ENCODE results near the gene FRMD4A.

Gene FRMD4A

DNA sequence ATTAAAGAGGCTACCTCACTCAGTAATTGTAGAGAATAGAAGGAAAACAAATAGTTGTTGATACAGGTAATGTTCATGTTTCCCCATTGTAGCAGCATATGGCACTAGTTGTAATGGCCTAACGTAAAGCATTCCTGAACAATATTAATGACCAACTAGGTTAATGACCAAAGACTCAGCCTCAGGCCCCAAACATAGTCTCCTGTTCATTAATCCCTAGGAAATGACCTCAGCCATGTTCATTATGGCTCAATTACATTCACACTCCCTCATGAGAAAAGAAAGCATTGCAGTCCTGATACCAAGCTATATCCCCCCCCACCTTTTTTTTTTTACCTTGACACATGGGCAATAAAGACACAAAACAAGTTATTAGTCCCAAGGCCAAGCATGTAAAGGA lies 12.7 kb downstream of the FRMD4A start:
- no peak for DNase-seq (ENCODE audit: low read depth)
- TF ChIP-seq, protein P1, sequence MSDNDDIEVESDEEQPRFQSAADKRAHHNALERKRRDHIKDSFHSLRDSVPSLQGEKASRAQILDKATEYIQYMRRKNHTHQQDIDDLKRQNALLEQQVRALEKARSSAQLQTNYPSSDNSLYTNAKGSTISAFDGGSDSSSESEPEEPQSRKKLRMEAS (IDR thresholded peaks at IDR 0.05; ENCODE audit: low read depth, low read length), result no peak
- TF ChIP-seq, protein P2, sequence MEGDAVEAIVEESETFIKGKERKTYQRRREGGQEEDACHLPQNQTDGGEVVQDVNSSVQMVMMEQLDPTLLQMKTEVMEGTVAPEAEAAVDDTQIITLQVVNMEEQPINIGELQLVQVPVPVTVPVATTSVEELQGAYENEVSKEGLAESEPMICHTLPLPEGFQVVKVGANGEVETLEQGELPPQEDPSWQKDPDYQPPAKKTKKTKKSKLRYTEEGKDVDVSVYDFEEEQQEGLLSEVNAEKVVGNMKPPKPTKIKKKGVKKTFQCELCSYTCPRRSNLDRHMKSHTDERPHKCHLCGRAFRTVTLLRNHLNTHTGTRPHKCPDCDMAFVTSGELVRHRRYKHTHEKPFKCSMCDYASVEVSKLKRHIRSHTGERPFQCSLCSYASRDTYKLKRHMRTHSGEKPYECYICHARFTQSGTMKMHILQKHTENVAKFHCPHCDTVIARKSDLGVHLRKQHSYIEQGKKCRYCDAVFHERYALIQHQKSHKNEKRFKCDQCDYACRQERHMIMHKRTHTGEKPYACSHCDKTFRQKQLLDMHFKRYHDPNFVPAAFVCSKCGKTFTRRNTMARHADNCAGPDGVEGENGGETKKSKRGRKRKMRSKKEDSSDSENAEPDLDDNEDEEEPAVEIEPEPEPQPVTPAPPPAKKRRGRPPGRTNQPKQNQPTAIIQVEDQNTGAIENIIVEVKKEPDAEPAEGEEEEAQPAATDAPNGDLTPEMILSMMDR (IDR thresholded peaks at IDR 0.05; ENCODE audit: low read depth, low read length), result no peak
- TF ChIP-seq POLR2A (IDR thresholded peaks at IDR 0.05; ENCODE audit: extremely low read depth, insufficient read length) (no peak), MYC (IDR thresholded peaks at IDR 0.05; ENCODE audit: low read depth, low read length) (no peak)
- H3K4me3 ChIP-seq (ENCODE audit: low read depth, low read length), result no peak overlapping the region

DNA sequence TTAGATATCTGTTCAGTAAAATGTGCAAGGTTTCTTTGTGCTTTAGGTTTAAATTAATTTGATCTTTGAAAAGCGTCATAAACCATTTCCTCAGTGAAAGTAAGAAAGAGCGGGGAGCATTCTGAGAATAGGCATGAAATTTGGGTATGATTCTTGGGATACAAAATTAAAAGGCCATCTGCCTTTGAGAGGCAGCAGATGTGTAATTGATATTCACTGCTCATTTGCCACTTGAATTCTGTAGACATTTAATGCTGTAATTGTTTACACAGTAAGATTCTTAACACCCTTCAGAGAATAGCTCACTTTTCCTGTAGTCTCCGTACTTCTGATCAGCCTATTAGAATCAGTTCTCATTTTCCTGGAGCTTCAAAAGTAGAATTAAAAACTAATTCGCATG lies 18.7 kb downstream of the FRMD4A start:
- TF ChIP-seq POLR2A (IDR thresholded peaks at IDR 0.05; ENCODE audit: extremely low read depth, insufficient read length) (no peak), MYC (IDR thresholded peaks at IDR 0.05; ENCODE audit: low read depth, low read length) (no peak)
- TF ChIP-seq, protein P1 (IDR thresholded peaks at IDR 0.05; ENCODE audit: low read depth, low read length), result no peak
- TF ChIP-seq, protein P2 (IDR thresholded peaks at IDR 0.05; ENCODE audit: low read depth, low read length), result no peak
- H3K4me3 ChIP-seq (ENCODE audit: low read depth, low read length), result no peak overlapping the region
- no peak for DNase-seq (ENCODE audit: low read depth)

DNA sequence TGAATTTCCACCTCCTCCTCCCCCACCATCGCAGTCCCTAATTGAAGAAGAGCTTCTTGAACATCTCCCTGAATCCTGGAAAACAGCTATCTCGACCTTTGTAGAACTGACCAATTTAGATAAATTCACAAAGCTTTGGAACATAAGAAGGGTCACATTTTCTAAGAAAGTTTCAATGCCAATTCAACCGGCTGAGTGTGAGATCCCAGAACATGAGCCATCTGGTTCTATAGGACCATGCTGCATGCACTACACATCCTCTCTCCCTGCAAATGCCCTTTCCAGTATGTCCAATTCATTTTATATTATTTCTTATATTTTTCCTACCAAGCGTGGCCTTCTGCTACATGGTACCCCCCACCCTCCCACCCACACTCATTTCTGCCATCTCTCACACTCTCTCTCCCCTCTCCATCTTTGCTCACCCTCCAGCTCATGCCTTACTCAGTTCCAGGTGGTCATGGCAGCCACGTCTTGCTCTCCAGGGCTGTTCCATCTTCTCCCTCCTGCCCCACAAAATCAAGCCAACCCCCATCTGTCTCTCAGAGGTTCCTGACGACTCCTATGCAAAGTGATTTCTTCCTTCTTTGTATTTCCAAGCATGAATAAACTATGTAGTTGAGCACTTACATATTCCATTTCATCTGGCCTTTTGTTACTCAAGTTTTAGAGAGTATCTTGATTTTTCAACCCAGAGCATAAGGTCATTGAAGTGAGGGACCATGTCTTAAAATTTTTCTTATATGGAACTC lies 19.3 kb downstream of the FRMD4A start:
- TF ChIP-seq, protein P1 (IDR thresholded peaks at IDR 0.05; ENCODE audit: low read depth, low read length), result no peak
- TF ChIP-seq MYC (IDR thresholded peaks at IDR 0.05; ENCODE audit: low read depth, low read length), result no peak
- TF ChIP-seq, protein P2 (IDR thresholded peaks at IDR 0.05; ENCODE audit: low read depth, low read length), result no peak
- no peak for TF ChIP-seq POLR2A (IDR thresholded peaks at IDR 0.05; ENCODE audit: extremely low read depth, insufficient read length)
- no peak overlapping the region for H3K4me3 ChIP-seq (ENCODE audit: low read depth, low read length)
- DNase-seq (ENCODE audit: low read depth), result no peak

DNA sequence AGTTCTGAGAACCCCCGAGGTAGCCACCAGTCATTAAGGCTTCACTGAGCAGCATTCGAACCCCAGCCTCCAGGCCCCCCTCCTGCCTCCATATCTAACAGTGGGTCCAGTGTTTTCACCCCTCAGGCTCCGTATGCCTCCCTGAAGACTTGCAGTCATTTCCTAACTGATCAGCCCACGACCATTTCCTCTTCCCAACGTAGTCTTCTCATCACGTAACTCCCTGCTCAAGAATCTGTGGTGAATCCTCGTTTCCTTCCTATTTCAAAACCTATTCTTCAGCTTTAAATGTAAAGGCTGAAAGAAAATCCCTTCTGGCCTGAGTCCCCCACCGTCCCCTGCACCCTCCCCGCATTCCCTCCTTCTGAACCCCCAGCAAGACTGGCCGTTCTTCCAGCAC lies 21.1 kb downstream of the FRMD4A start:
- DNase-seq (ENCODE audit: low read depth), result peak; percentile 11
- TF ChIP-seq, protein P2 (IDR thresholded peaks at IDR 0.05; ENCODE audit: low read depth, low read length), result no peak
- no peak overlapping the region for H3K4me3 ChIP-seq (ENCODE audit: low read depth, low read length)

DNA sequence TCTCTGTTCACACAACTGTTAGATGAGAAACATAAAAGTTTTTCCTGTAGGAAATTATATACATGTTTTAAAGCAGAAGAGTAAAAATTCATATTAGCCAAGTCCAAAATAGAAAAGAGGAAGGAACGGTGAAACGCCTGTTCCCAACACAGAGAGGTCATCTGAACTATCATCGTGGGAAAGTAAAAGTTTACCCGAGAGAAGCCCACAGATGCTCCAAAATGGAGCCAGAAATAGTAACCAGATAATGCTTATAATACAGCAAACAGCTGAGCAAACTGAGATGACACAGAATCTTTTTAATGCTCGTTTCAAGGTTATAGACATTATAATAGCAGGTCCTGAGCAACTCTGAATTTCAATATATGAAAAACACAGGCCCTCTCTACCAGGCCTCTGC lies 24.5 kb downstream of the FRMD4A start:
- DNase-seq (ENCODE audit: low read depth), result no peak
- no peak for TF ChIP-seq MYC (IDR thresholded peaks at IDR 0.05; ENCODE audit: low read depth, low read length)
- no peak for TF ChIP-seq POLR2A (IDR thresholded peaks at IDR 0.05; ENCODE audit: extremely low read depth, insufficient read length)
- TF ChIP-seq, protein P2 (IDR thresholded peaks at IDR 0.05; ENCODE audit: low read depth, low read length), result no peak
- TF ChIP-seq, protein P1 (IDR thresholded peaks at IDR 0.05; ENCODE audit: low read depth, low read length), result no peak
- no peak overlapping the region for H3K4me3 ChIP-seq (ENCODE audit: low read depth, low read length)

DNA sequence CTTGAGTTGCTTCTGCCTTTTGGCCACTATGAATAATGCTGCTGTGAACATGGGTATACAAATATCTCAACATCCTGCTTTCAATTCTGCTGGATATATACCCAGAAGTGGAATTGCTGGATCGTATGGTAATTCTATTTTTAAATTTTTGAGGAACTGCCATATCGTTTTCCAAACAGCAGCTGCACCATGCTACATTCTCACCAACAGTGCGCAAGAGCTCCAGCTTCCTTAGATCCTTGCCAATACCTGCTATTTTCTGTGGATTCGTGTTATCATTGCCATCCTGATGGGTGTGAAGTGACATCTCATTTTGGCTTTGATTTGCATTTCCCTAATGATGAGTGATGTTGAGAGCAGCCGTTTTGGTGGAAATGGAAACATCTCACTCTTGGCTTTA lies 26.7 kb downstream of the FRMD4A start:
- no peak for DNase-seq (ENCODE audit: low read depth)
- TF ChIP-seq MYC (IDR thresholded peaks at IDR 0.05; ENCODE audit: low read depth, low read length), result no peak
- H3K4me3 ChIP-seq (ENCODE audit: low read depth, low read length), result no peak overlapping the region

Data from NB4 (cell line).